HEK293T (cell line): ENCODE data around the gene RXFP4.

Experiments
- CTCF ChIA-PET: fragments of 350-600 bp; formaldehyde crosslinking; extraction: SDS; loops from one replicate; lab custom pipeline; 2021; ENCODE audit warnings: antibody characterized with exemption, inconsistent platforms; lab: Yijun Ruan, JAX
- POLR2A ChIA-PET: fragments of 350-600 bp; formaldehyde crosslinking; extraction: SDS; loops from one replicate; lab custom pipeline; 2020; ENCODE audit warnings: antibody characterized with exemption, inconsistent platforms; lab: Yijun Ruan, JAX
- DNase-seq: peaks from one replicate; pipeline ENCODE4 v3.0.0; 2012; ENCODE audit warnings: mixed read lengths; ENCODE audit errors: extremely low spot score
- ARNT ChIP-seq: fragments of 450-650 bp; IDR thresholded peaks from 2 replicates; pipeline ENCODE4 v1.6.1; 2017; ENCODE audit warnings: mild to moderate bottlenecking
- BHLHE40 ChIP-seq: fragments of 450-650 bp; IDR thresholded peaks from 2 replicates; pipeline ENCODE4 v1.6.1; 2016; ENCODE audit warnings: mild to moderate bottlenecking, moderate library complexity, borderline replicate concordance
- CTBP1 ChIP-seq: fragments of 450-650 bp; IDR thresholded peaks from 2 replicates; pipeline ENCODE4 v1.6.1; 2016; ENCODE audit warnings: borderline replicate concordance
- ELF4 ChIP-seq: fragments of 450-650 bp; IDR thresholded peaks from 2 replicates; pipeline ENCODE4 v1.6.1; 2017; ENCODE audit warnings: antibody characterized with exemption
- FOXA1 ChIP-seq: fragments of 450-650 bp; IDR thresholded peaks from 2 replicates; pipeline ENCODE4 v1.6.1; 2016; ENCODE audit warnings: mild to moderate bottlenecking
- FOXK2 ChIP-seq: fragments of 450-650 bp; IDR thresholded peaks from 2 replicates; pipeline ENCODE4 v1.6.1; 2016; ENCODE audit warnings: mild to moderate bottlenecking
- FOXM1 ChIP-seq: fragments of 450-650 bp; IDR thresholded peaks from 2 replicates; pipeline ENCODE4 v1.6.1; 2017; ENCODE audit warnings: mild to moderate bottlenecking, borderline replicate concordance
- HDGF ChIP-seq: fragments of 450-650 bp; IDR thresholded peaks from 2 replicates; pipeline ENCODE4 v1.6.1; 2017; ENCODE audit warnings: antibody characterized with exemption, borderline replicate concordance
- L3MBTL2 ChIP-seq: fragments of 450-650 bp; conservative IDR thresholded peaks from 2 replicates; pipeline ENCODE4 v1.6.1; 2016; ENCODE audit warnings: mild to moderate bottlenecking
- LEF1 ChIP-seq: fragments of 450-650 bp; IDR thresholded peaks from 2 replicates; pipeline ENCODE4 v1.6.1; 2017; ENCODE audit warnings: mild to moderate bottlenecking, borderline replicate concordance
- NFRKB ChIP-seq: fragments of 450-650 bp; IDR thresholded peaks from 2 replicates; pipeline ENCODE4 v1.6.1; 2016; ENCODE audit warnings: mild to moderate bottlenecking, moderate library complexity
- PKNOX1 ChIP-seq: fragments of 450-650 bp; IDR thresholded peaks from 2 replicates; pipeline ENCODE4 v1.6.1; 2016
- SP1 ChIP-seq: fragments of 450-650 bp; IDR thresholded peaks from 2 replicates; pipeline ENCODE4 v1.6.1; 2017
- SUZ12 ChIP-seq: fragments of 450-650 bp; IDR thresholded peaks from 2 replicates; pipeline ENCODE4 v1.6.1; 2016; ENCODE audit warnings: mild to moderate bottlenecking
- TARDBP ChIP-seq: fragments of 450-650 bp; IDR thresholded peaks from 2 replicates; pipeline ENCODE4 v1.6.1; 2016
- ZNF384 ChIP-seq: fragments of 450-650 bp; IDR thresholded peaks from 2 replicates; pipeline ENCODE4 v1.6.1; 2016

The RXFP4 gene

GRCh38 chr1:155957411-155957915, 16.0 kb downstream of the RXFP4 start:
- POLR2A ChIA-PET = interaction anchor here (0.9 to 1.5 kb wide), 2 partner anchors 20 to 23 kb away, joined by 3 read pairs; partner anchors contain the start of gene KHDC4
- TF ChIP-seq FOXM1 (no peak), PKNOX1 (no peak)
- DNase-seq = no peak
- CTCF ChIA-PET = interaction anchor here (1.2 kb wide), 1 partner anchor 109 kb away, joined by 3 read pairs; no protein-coding TSS in a partner anchor

- TF ChIP-seq ELF4 (no peak), LEF1 (no peak), FOXK2 (no peak)
- CTCF ChIA-PET = interaction anchor here (0.6 kb wide), 1 partner anchor 715 kb away, joined by 3 read pairs; no protein-coding TSS in a partner anchor
- no peak for DNase-seq
- POLR2A ChIA-PET = interaction anchor here (1.0 kb wide), 1 partner anchor 23 kb away, joined by 5 read pairs; no protein-coding TSS in a partner anchor
Observed at GRCh38 chr1:155960081-155960745, 18.8 kb downstream of the RXFP4 start.

GRCh38 chr1:155961937-155962336, 20.5 kb downstream of the RXFP4 start:
- no peak for DNase-seq
- CTCF ChIA-PET = interaction anchor here (1.1 kb wide), 1 partner anchor 22 kb away, joined by 6 read pairs; no protein-coding TSS in a partner anchor
- POLR2A ChIA-PET = interaction anchor here (0.8 kb wide), 1 partner anchor 28 kb away, joined by 3 read pairs; no protein-coding TSS in a partner anchor
- TF ChIP-seq ELF4 (no peak), ARNT (no peak), LEF1 (no peak), NFRKB (no peak), FOXK2 (no peak), PKNOX1 (no peak), HDGF (no peak)

GRCh38 chr1:155962599-155963211, 21.3 kb downstream of the RXFP4 start:
- ChIA-PET CTCF (interaction anchor here (0.6 to 1.1 kb wide), 2 partner anchors 22 to 81 kb away, joined by 3 to 6 read pairs; no protein-coding TSS in a partner anchor), POLR2A (interaction anchor here (0.8 to 1.0 kb wide), 2 partner anchors 14 to 29 kb away, joined by 3 to 4 read pairs; no protein-coding TSS in a partner anchor)
- TF ChIP-seq CTBP1 (no peak), ARNT (no peak), LEF1 (no peak), SUZ12 (no peak), TARDBP (no peak), ELF4 (no peak), FOXK2 (no peak), NFRKB (no peak), SP1 (no peak), L3MBTL2 (no peak)
- DNase-seq = no peak

GRCh38 chr1:155964193-155964592, 22.8 kb downstream of the RXFP4 start:
- no peak for TF ChIP-seq ELF4
- TF ChIP-seq ZNF384 = no peak
- TF ChIP-seq ARNT = no peak
- TF ChIP-seq CTBP1 = no peak
- no peak for TF ChIP-seq FOXA1
- TF ChIP-seq SP1 = no peak
- no peak for TF ChIP-seq PKNOX1
- TF ChIP-seq TARDBP = no peak
- TF ChIP-seq HDGF = no peak
- TF ChIP-seq NFRKB = no peak
- no peak for TF ChIP-seq FOXK2
- TF ChIP-seq LEF1 = no peak
- no peak for TF ChIP-seq SUZ12
- no peak for TF ChIP-seq L3MBTL2
- TF ChIP-seq FOXM1 = no peak
- no peak for TF ChIP-seq BHLHE40

GRCh38 chr1:155966135-155966534, 24.7 kb downstream of the RXFP4 start:
- ChIA-PET POLR2A (no interaction called here), CTCF (interaction anchor here (0.9 to 1.3 kb wide), 3 partner anchors 12 to 100 kb away, joined by 3 to 8 read pairs (median 6); partner anchors contain the start of gene ARHGEF2)

More at GRCh38 chr1:155964193-155964592, 22.8 kb downstream of the RXFP4 start:
- ChIA-PET CTCF (no interaction called here), POLR2A (no interaction called here)
- DNase-seq = no peak

More at GRCh38 chr1:155966135-155966534, 24.7 kb downstream of the RXFP4 start:
- no peak for DNase-seq
- TF ChIP-seq LEF1 (no peak), PKNOX1 (no peak), CTBP1 (no peak), FOXK2 (no peak), SP1 (no peak), TARDBP (no peak), ELF4 (no peak), FOXM1 (no peak), HDGF (no peak), SUZ12 (no peak), NFRKB (no peak), FOXA1 (no peak), BHLHE40 (no peak), ARNT (no peak), ZNF384 (no peak), L3MBTL2 (no peak)
